Mesenchymal stem cell (in vitro differentiated cells and primary cell): ENCODE data around the gene DYNC1I2.

Experiments
- DNase-seq: peaks from one replicate; pipeline ENCODE4 v3.0.0-alpha.2; 2013
- H2AFZ ChIP-seq: one replicate; pipeline ENCODE4 v1.6.1; 2013; ENCODE audit warnings: low read depth, mild to moderate bottlenecking, control low read depth, inconsistent platforms, low read length, moderate library complexity
- H2AK5ac ChIP-seq: 2 replicates; pipeline ENCODE4 v1.6.1; 2013; ENCODE audit warnings: low read length, moderate library complexity, mild to moderate bottlenecking, inconsistent platforms; ENCODE audit not compliant: severe bottlenecking
- H2BK120ac ChIP-seq: one replicate; pipeline ENCODE4 v1.6.1; 2013; ENCODE audit warnings: low read depth, mild to moderate bottlenecking, inconsistent platforms, low read length, moderate library complexity
- H2BK12ac ChIP-seq, 2 experiments: one replicate each; pipeline ENCODE4 v1.6.1; 2013; ENCODE audit warnings: inconsistent platforms in 2 of 2, low read length in 2 of 2, mild to moderate bottlenecking in 2 of 2, moderate library complexity in 2 of 2, control low read depth in 1 of 2
- H2BK15ac ChIP-seq: one replicate; pipeline ENCODE4 v1.6.1; 2013; ENCODE audit warnings: mild to moderate bottlenecking, low read depth, inconsistent platforms; ENCODE audit not compliant: poor library complexity, severe bottlenecking
- H2BK5ac ChIP-seq: 2 replicates; pipeline ENCODE4 v1.6.1; 2013; ENCODE audit warnings: low read depth, mild to moderate bottlenecking, low read length, control low read depth, inconsistent platforms; ENCODE audit not compliant: poor library complexity, severe bottlenecking
- H3K14ac ChIP-seq, 2 experiments: one replicate each; pipeline ENCODE4 v1.6.1; 2013; ENCODE audit warnings: inconsistent platforms in 2 of 2, low read length in 2 of 2, control low read depth in 1 of 2, mild to moderate bottlenecking in 1 of 2, moderate library complexity in 1 of 2
- H3K18ac ChIP-seq, 2 experiments: one replicate each; pipeline ENCODE4 v1.6.1; 2013; ENCODE audit warnings: inconsistent platforms in 2 of 2, low read length in 2 of 2, control low read depth in 1 of 2, low read depth in 1 of 2, mild to moderate bottlenecking in 1 of 2
- H3K23ac ChIP-seq, 2 experiments: one replicate each; pipeline ENCODE4 v1.6.1; 2013; ENCODE audit warnings: inconsistent platforms in 2 of 2, low read length in 2 of 2, mild to moderate bottlenecking in 2 of 2, moderate library complexity in 2 of 2, control low read depth in 1 of 2
- H3K27ac ChIP-seq: 2 replicates; pipeline ENCODE4 v1.5.1; 2013; ENCODE audit warnings: mild to moderate bottlenecking, moderate library complexity, low read length, control low read depth, inconsistent platforms; ENCODE audit not compliant: poor library complexity, severe bottlenecking
- H3K27me3 ChIP-seq, 2 experiments: 2 replicates each; pipeline versions ENCODE4 v1.6.1 to v1.7.0; 2013; ENCODE audit warnings: low read length in 2 of 2, mild to moderate bottlenecking in 2 of 2, moderate library complexity in 2 of 2, control low read depth in 1 of 2, inconsistent platforms in 1 of 2; ENCODE audit not compliant: control insufficient read depth in 1 of 2, insufficient read depth in 1 of 2
- H3K36me3 ChIP-seq, 2 experiments: 2 replicates each; pipeline versions ENCODE4 v1.6.1 to v1.7.0; 2013; ENCODE audit warnings: low read length in 2 of 2, control low read depth in 1 of 2, inconsistent platforms in 1 of 2, low read depth in 1 of 2, mild to moderate bottlenecking in 1 of 2; ENCODE audit not compliant: insufficient read depth in 2 of 2, control insufficient read depth in 1 of 2
- H3K4ac ChIP-seq, 2 experiments: one replicate each; pipeline ENCODE4 v1.6.1; 2013; ENCODE audit warnings: inconsistent platforms in 2 of 2, low read length in 2 of 2, mild to moderate bottlenecking in 2 of 2, moderate library complexity in 2 of 2, control low read depth in 1 of 2, low read depth in 1 of 2
- H3K4me1 ChIP-seq: 2 replicates; pipeline ENCODE4 v1.6.1; 2013; ENCODE audit warnings: low read depth, low read length, control low read depth; ENCODE audit not compliant: control insufficient read depth, insufficient read depth
- H3K4me2 ChIP-seq: 2 replicates; pipeline ENCODE4 v1.6.1; 2013; ENCODE audit warnings: low read length, mild to moderate bottlenecking, inconsistent platforms; ENCODE audit not compliant: poor library complexity, severe bottlenecking
- H3K4me3 ChIP-seq, 2 experiments: 2 replicates each; pipeline versions ENCODE4 v1.5.1 to v1.7.0; 2013; ENCODE audit warnings: low read length in 2 of 2, mild to moderate bottlenecking in 2 of 2, control low read depth in 1 of 2, low read depth in 1 of 2; ENCODE audit not compliant: insufficient read depth in 1 of 2
- H3K79me1 ChIP-seq: replicated peaks from 2 replicates; pipeline ENCODE4 v1.6.1; 2013; ENCODE audit warnings: mild to moderate bottlenecking, control low read depth, low read length, inconsistent platforms; ENCODE audit not compliant: poor library complexity, severe bottlenecking
- H3K9ac ChIP-seq: 2 replicates; pipeline ENCODE4 v1.7.0; 2013; ENCODE audit warnings: mild to moderate bottlenecking, low read length, moderate library complexity
- H3K9me3 ChIP-seq: 2 replicates; pipeline ENCODE4 v1.7.0; 2013; ENCODE audit warnings: mild to moderate bottlenecking, low read length; ENCODE audit not compliant: control insufficient read depth
- H4K8ac ChIP-seq: one replicate; pipeline ENCODE4 v1.6.1; 2013; ENCODE audit warnings: inconsistent platforms, mild to moderate bottlenecking, low read length, moderate library complexity
- H4K91ac ChIP-seq: one replicate; pipeline ENCODE4 v1.6.1; 2013; ENCODE audit warnings: mild to moderate bottlenecking, low read length, inconsistent platforms
- WGBS: methylation state at CpG from one replicate; pipeline ENCODE4 v1.1.7; 2013; ENCODE audit warnings: mixed read lengths; 5-methylcytosine and 5-hydroxymethylcytosine counted together

DYNC1I2 gene

DNA sequence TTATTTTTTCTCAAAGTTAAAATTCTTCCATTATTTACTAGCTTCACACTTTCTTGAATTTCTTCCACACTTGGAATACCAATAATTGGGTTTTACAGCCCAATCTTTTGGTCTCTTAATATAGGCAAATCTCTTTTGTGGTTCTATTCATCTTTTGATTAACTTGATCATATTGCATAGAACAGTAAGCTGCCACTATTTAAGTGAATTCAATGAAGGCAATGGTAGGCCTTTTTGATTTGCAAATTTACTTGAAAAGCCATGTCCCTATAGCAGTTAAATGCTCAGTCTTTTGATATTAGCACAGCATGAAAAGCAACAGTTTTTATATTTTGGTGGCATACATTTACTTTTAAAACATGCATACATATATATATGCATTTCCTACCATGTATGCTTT is 20.2 kb upstream of the DYNC1I2 start:
- Histone ChIP-seq H3K14ac (no peak overlapping the region), H3K27ac (no peak overlapping the region), H3K23ac (no peak overlapping the region), H3K9ac (no peak overlapping the region), H2BK120ac (no peak overlapping the region), H2AFZ (no peak overlapping the region), H3K4me3 (no peak overlapping the region), H2BK15ac (no peak overlapping the region), H3K18ac (no peak overlapping the region), H4K91ac (no peak overlapping the region), H2BK12ac (no peak overlapping the region), H3K27me3 (peaks cover 0 to 2% of the 10 kb centered on the region in 2 experiments), H3K9me3 (no peaks in the 10 kb centered on the region), H2AK5ac (no peak overlapping the region), H4K8ac (no peak overlapping the region), H3K36me3 (no peaks in the 10 kb centered on the region), H3K4me1 (no peaks in the 10 kb centered on the region), H2BK5ac (no peak overlapping the region), H3K4me2 (no peak overlapping the region), H3K4ac (no peak overlapping the region), H3K79me1 (no peaks in the 10 kb centered on the region)
- no peak for DNase-seq

DNA sequence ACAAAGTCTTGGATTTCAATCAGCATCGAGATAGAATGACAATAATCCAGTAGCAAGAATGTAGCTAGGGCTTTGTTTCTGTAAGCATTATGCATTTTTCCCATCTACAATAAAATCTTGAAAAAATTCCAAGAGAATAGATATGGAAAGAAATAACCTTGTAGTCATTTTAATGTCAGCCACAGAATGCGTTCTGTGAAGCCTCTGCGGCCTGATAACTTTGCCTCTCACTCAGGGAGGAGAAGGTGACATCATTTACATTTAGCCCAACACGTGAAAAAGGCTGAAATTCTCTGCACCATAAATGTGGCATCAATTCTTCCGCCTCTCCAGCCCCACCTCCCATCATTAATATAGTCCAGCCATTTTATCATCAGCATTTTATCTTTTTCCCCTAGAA is 19.1 kb upstream of the DYNC1I2 start:
- Histone ChIP-seq H3K9me3 (no peaks in the 10 kb centered on the region), H3K27me3 (peaks cover 0 to 6% of the 10 kb centered on the region in 2 experiments), H2BK12ac (no peak overlapping the region), H3K14ac (no peak overlapping the region), H3K23ac (no peak overlapping the region), H2BK120ac (no peak overlapping the region), H3K4me1 (no peaks in the 10 kb centered on the region), H3K9ac (no peak overlapping the region), H2BK5ac (no peak overlapping the region), H3K36me3 (no peaks in the 10 kb centered on the region), H3K4me3 (no peak overlapping the region), H2AFZ (no peak overlapping the region), H4K8ac (no peak overlapping the region), H3K79me1 (no peaks in the 10 kb centered on the region), H2BK15ac (no peak overlapping the region), H3K4ac (no peak overlapping the region), H3K4me2 (no peak overlapping the region), H2AK5ac (no peak overlapping the region), H3K27ac (no peak overlapping the region), H4K91ac (no peak overlapping the region), H3K18ac (no peak overlapping the region)
- DNase-seq = no peak
- WGBS = 48% methylated on average over 3 of the region's 5 CpGs

DNA sequence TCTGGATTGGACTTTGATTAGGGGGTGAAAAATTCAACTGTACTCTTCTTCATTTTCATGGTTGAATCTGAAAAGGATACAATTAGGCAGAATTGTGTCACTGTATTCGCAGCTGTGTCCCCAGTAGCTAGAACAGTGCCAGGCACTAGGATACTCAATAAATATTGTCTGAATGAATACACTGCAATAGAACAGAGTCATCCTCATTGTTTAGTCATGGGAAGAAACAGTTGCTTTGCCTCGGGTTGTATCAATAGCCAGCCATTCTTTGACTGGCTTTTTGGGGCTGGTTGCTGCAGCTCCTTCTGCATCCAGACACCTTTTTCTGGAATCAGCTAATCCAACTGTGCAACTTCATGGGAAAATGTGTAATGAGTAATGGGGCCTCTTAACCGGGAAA is 18.1 kb upstream of the DYNC1I2 start:
- Histone ChIP-seq H3K36me3 (no peaks in the 10 kb centered on the region), H3K9ac (no peak overlapping the region), H3K79me1 (no peaks in the 10 kb centered on the region), H3K23ac (no peak overlapping the region), H2AK5ac (no peak overlapping the region), H4K91ac (no peak overlapping the region), H3K9me3 (no peaks in the 10 kb centered on the region), H2BK120ac (no peak overlapping the region), H3K4me3 (no peak overlapping the region), H4K8ac (no peak overlapping the region), H3K27ac (no peak overlapping the region), H2BK12ac (no peak overlapping the region), H3K4me1 (no peaks in the 10 kb centered on the region), H3K4me2 (no peak overlapping the region), H2BK15ac (no peak overlapping the region), H2BK5ac (no peak overlapping the region), H3K4ac (no peak overlapping the region), H3K14ac (no peak overlapping the region), H2AFZ (no peak overlapping the region), H3K18ac (no peak overlapping the region), H3K27me3 (peaks cover 0 to 6% of the 10 kb centered on the region in 2 experiments)
- no peak for DNase-seq
- 43% methylated on average over 2 of the region's 3 CpGs for WGBS

DNA sequence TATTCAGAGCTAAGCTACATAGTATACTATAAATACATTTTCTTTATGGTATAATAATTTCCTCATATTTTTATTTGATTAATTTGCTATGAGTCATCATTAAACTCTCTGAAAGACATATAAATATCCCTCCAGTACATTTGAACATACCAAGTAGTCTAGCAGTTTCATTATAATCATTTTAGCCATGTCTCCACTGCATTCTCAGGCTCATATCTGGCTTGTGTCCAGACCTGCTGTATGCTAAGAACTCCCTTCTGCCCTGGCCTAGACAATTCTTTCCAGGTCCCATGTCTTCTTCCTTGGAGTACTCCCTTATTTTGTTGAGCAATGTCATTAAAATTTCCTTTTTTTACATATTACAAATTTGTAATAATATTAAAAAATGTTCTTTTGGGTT is 16.6 kb upstream of the DYNC1I2 start:
- H2BK12ac ChIP-seq = no peak overlapping the region
- no peak overlapping the region for H3K4me2 ChIP-seq
- no peak overlapping the region for H2BK15ac ChIP-seq
- H3K23ac ChIP-seq = no peak overlapping the region
- H3K18ac ChIP-seq = no peak overlapping the region
- no peaks in the 10 kb centered on the region for H3K9me3 ChIP-seq
- H3K4me1 ChIP-seq = no peaks in the 10 kb centered on the region
- H4K91ac ChIP-seq = no peak overlapping the region
- no peak overlapping the region for H3K27ac ChIP-seq
- no peaks in the 10 kb centered on the region for H3K79me1 ChIP-seq
- H3K9ac ChIP-seq = no peak overlapping the region
- peaks cover 0 to 6% of the 10 kb centered on the region in 2 experiments for H3K27me3 ChIP-seq
- no peak overlapping the region for H3K4ac ChIP-seq
- no peak overlapping the region for H2AFZ ChIP-seq
- no peak overlapping the region for H4K8ac ChIP-seq
- no peak overlapping the region for H2AK5ac ChIP-seq
- no peak for DNase-seq
- H3K36me3 ChIP-seq = no peaks in the 10 kb centered on the region
- no peak overlapping the region for H3K4me3 ChIP-seq
- H2BK120ac ChIP-seq = no peak overlapping the region
- no peak overlapping the region for H3K14ac ChIP-seq
- H2BK5ac ChIP-seq = no peak overlapping the region
